Stimulated activated CD4-positive, alpha-beta T cell treated with anti-CD3 and anti-CD28 coated beads, Interleukin-2, amount 100 ng/mL, for 4 hours (primary cell): ENCODE data around the gene RPL27.

ENCODE experiments used
- DNase-seq: peaks from one replicate; pipeline ENCODE4 v3.0.0-alpha.2; 2020; ENCODE audit warnings: low read depth

The RPL27 gene

GRCh38 chr17:43020789-43021740, 22.8 kb downstream of the RPL27 start:
- DNase-seq = no peak

DNA sequence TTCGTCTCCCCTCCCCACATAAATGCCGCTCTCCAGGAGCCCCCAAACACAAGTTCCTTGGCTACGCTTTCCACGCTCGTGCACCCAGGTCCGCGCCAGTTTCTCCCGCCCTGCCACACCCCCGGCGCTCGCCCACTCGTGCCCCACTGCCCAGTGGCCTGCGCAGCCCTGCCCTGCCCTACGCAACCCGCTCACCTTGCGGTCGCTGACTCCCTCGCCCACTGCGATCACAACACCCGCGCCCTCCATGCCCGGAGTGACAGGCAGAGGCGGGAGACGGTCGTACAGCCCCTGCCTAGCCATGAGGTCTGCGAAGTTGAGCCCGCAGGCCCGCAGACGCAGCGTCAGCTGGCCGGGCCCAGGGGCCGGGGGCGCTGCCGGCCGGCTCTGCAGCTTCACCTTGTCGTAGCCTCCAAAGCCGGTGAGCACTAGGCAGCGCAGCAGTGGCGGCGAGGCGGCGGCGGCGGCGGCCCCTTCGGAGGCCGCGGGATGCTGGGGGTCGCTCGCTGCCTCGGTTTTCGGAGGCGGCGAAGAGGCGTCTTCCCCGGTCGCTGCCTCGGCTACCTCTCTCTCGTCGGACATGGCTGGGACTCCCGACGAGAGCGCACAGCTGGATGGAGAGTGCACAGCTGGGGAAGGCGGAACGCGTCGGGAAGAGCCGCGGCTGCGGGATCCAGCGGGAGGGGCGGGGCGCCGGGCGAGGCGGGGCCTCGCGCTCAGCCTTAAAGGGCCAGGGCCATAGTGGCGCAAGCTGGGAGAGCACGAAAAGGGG, 23.7 kb downstream of the RPL27 start, which contains the start of gene VAT1:
Gene VAT1, minus strand, starts transcription at position 645 of the 772 bp plus-strand sequence. Its CDS starts 63 bp downstream, at position 582.
- peak; percentile 43 for DNase-seq

DNA sequence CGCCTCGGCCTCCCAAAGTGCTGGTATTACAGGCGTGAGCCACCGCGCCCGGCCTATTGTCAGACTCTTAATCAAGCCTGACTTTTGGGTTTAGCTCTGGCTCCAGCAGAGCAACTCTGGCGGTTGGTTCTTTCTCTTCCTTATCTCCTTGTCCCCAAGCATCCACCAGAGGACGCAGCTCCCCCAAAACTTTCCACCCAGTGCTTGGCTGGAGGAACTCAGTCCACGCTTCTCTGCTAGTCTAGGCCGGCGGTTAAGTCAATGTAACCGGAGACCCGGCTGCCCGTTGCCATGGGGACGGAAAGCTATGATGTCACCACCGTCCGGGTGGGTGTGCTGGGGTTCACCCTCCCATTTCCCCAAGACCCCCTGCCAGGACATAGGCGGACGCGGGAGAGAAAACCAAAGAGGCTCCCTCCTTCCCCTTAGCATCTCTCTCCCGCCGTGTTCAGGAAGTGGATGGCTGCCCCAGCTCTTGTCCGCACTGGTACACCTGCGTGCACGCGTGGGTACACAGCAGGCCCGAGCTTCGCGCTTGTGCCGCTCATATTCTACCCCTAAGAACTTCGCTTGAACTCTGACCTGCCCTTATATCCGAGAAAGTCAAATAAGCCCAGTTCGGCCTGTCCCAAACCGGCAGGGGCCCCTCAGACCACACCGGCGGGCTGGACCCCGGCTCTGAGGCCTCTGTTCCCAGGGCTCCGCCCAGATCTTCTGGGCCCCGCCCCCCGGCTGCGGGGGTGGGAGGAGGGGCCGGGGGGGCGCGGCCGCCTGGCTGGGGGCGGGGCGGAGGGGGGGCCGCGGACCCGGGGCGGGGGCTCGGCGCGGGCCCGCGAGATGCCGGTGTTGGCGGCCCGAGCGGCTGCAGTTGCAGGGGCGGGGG, 26.4 kb downstream of the RPL27 start, which contains the start of gene RND2:
Gene RND2, plus strand, starts transcription at position 825 of the 883 bp plus-strand sequence. CDS start 117 bp downstream, outside the sequence.
- DNase-seq = peak; percentile 73

DNA sequence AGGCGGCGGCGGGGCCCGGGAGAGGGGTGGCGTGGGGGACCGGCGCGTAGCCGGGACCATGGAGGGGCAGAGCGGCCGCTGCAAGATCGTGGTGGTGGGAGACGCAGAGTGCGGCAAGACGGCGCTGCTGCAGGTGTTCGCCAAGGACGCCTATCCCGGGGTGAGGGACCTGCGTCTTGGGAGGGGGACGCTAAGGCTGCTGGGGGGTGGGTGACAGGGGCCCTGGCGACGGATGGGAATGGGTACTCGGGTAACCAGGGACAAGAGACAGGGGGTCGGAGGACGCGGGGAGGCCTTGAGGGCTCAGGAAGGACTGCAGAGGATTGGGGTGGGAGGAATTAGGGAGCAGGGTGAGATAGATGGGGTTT, 27.1 kb downstream of the RPL27 start:
- DNase-seq = no peak

GRCh38 chr17:43025766-43026537, 27.7 kb downstream of the RPL27 start:
- no peak for DNase-seq

GRCh38 chr17:43026595-43026994, 28.4 kb downstream of the RPL27 start:
- no peak for DNase-seq

GRCh38 chr17:43027091-43028032, 29.1 kb downstream of the RPL27 start:
- DNase-seq = no peak

DNA sequence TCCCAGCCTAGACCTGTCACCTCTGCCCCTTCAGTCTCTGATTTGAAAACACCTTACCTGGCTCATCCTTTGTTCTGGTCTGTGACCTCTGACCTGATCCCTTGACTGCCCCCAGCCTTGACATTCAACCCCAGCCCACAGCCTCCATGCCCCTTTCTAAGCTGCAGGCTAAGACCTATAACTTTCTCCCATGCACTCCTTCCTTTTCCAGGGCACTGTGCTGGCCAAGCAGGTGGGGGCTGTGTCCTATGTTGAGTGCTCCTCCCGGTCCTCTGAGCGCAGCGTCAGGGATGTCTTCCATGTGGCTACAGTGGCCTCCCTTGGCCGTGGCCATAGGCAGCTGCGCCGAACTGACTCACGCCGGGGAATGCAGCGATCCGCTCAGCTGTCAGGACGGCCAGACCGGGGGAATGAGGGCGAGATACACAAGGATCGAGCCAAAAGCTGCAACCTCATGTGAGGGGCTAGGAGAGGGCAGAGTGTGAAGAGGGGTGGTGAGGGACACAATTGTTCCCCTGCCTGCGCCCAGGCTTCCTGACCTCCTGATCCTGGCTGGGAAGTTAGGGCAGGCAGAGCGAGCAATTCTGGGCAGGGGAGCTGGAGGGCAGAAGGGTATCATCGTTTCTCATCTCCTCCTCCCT, 30.1 kb downstream of the RPL27 start:
- no peak for DNase-seq

DNA sequence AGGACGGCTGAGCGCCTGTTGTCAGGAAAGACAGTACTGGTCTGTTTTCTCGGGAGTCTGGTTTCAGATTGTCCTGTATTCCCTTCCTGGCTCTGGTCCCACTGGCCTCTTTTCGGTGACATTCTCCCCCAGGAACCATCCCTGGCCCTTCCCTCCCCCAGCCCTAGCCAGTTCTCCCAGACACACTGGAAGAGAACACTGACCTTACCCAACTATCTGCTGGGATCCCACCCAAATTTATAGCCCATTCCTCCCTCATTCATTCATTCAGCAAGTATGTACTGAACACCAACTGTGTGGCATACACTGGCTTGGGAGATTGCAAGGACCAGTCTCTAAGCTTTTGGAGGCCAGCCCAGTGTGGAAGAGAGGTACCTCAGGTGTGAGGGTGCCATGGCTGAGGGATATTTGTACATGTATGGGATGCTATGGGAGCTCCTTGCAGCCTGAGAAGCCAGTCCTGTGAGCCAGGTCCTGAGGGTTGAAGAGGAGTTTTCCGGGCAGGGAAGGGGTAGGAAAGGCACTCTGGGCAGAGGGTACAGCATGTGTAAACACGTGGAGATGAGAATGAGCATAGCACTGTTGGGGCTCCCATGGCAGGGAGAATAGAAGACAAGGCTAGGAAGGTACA, 32.0 kb downstream of the RPL27 start:
- DNase-seq = no peak

GRCh38 chr17:43031666-43032065, 33.4 kb downstream of the RPL27 start:
- no peak for DNase-seq

- no peak for DNase-seq
These were observed 36.0 kb downstream of the RPL27 start for GRCh38 chr17:43033948-43034881.

DNA sequence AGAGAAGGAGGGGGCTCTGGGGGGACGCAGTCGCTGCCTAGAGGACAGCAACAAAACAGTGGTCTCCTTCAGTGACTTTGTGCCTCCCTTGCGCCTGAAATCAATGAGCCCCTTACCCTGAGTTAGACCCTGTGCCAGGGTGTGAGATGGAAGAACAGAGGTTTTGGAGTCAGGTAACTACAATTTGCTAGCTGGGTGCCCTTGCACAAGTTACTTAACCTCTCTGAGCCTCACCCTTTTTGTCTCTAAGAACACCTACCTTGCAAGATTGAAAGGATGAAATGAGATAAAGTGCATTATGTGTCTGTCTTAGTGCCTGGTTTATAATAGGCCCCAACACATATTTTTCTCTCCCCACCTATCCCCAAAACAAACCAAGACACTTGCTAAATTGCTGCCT, 36.7 kb downstream of the RPL27 start:
- no peak for DNase-seq

GRCh38 chr17:43039646-43040045, 41.4 kb downstream of the RPL27 start:
- no peak for DNase-seq

DNA sequence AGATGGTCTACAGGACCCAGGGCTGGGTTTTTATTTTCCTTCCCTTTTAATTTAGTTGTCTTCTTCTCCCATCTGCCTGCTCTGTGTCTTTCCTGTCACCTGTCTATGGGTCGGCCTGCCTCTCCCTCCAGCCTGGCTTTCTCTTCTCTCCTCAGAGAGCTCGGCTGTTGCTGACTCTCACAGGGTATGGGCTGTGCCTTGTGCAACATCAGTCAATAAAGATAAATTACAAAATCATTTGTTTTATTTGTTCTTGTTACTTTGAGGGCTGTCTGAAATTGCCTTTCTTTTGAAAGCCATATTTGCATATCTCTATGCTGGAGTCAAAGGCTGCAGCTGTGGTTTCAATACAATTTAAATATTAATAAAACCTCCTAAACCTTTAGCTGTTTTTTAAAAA, 42.4 kb downstream of the RPL27 start:
- DNase-seq = no peak

- DNase-seq = no peak
These were observed 43.9 kb downstream of the RPL27 start for GRCh38 chr17:43042025-43042628.

- DNase-seq = no peak
These were observed 45.1 kb downstream of the RPL27 start for GRCh38 chr17:43043307-43043706.

- DNase-seq = no peak
These were observed 45.8 kb downstream of the RPL27 start for GRCh38 chr17:43044024-43044423.
